C1 segment of cervical spinal cord (tissue), 14 donors: ENCODE results near the gene ATL2.
"Not testable (repeated sequence)": the region's sequence is repeated elsewhere in the genome, so short reads cannot be mapped to it uniquely, and the experiment has no call there.

ENCODE experiments used
- DNase-seq, 14 donors: peaks; one replicate each; lab custom pipeline; 2025; lab: John Stamatoyannopoulos, UW

ATL2 gene

DNA sequence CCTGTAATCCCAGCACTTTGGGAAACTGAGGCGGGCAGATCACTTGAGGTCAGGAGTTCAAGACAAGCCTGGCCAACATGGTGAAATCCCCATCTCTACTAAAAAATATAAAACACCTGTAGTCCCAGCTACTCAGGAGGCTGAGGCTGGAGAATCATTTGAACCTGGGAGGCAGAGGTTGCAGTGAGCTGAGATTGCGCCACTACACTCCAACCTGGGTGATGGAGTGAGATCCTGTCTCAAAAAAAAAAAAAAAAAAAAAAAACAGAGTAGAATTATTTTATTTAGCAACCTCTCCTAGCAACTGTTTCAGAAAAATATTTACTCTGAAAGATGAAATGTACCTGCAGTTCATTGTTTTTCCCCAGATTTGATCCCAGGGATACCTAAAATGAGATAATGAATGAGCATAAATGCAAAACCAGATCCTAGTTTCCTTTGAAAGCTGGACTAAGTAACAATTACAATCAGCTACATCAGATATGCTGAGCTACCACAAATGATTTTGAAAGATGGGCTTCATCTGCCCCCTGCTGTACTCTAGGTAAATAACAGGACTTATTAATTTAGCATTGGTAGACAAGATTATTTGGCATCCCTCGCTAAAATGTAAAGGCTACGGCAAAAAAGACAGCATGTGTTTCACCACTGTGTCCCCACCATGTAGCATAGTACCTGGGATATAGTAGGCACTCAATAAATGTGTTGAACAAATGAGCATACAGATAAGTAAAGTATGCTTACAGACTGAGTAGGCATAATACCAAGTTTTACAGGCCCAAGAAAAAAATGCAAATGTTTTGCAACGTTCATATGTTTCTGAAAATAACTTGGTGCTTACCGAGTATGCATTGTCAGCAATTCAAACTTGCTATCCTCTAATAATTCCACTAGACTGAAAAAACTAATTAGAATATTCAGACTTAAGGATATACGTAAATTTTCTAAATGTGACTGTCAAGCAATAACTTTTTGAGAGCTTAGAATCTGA lies 102.5 kb downstream of the ATL2 start:
- DNase-seq, result peak in 1 of 14 donors; percentile 3

DNA sequence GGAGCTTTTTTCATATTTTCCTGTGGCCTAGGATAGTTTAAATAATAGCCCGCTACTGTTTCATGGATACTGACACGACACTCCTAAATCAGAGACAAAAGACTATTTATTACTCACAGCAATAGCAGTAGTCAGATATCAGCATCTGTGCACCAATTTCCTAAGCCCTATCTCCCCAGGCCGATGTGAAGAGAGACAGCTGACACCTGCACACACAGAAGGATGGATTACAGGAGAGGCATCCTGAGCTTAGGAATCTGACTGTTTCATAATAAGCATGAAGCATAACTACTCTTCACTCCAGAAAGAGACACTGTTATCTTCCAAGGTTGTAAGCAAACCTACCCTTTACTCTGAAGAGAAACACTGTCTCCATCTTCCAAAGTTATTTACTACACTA lies 105.4 kb downstream of the ATL2 start:
- no peak for DNase-seq

DNA sequence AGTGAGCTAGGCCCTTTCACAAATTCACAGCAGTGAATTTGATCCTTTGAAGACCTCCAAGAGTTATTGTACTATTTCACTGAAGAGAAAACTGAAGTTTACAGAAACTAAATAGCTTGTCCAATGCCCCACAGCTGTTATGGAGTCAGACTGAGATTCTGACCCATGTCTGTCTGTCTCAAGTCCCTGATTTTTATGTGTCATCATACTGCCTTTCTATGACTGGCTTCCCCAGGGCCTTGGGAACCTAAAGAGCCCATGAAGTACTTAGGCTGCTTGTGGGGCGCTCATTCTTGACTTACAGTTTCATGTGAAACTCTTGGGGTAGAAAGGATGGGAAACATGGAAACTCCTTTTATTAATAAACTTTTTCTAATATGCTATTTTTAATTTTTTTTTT lies 107.7 kb downstream of the ATL2 start:
- DNase-seq, result no peak

DNA sequence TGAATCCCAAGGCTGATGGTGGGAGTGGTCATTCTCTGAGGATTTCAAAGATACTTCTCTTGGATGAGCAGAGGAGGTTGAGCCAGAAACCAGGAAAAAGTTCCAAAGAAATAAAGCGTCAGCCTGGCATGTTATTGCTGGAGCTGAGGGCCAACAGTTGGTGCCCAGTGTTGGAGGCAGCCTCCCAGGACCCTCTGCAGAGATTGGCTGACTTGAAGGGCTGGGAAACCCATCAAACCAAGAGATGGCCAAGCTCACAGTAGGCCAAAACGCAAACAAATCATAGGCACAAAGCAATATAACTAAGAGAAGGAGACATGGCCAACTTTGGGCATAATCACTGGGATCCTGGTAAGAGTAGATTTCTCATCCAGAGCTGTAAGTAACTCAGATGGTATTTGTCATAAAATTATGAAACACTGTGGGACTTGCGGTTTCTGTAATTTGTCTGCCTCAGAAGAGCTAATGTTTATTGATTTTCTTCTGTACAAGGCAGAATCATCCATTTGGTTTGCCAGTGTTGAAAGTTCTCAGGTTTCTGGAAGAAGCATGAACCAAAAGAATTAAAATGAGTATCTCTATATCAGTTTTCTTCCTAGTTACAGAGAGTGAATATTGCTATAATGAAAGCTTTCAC lies 108.3 kb downstream of the ATL2 start:
- no peak for DNase-seq

DNA sequence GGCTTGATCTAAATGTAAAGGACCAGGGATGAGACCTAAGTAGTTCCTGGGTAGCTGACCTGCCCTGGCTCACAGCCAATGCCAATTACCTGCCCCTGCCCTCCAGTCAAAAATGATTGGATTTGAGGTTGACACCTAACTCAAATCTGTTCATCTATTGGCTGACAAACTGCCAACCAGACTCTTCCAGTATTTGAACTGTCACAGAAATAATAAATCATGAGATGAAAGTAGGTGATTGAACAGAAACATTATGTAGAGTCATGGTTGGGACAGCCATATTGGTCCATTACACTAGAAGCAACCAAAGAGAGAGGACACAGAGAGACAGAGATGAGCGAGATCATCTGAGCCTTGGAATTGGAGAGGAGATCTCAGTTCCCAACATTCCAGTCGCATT lies 109.1 kb downstream of the ATL2 start:
- DNase-seq, result no peak

DNA sequence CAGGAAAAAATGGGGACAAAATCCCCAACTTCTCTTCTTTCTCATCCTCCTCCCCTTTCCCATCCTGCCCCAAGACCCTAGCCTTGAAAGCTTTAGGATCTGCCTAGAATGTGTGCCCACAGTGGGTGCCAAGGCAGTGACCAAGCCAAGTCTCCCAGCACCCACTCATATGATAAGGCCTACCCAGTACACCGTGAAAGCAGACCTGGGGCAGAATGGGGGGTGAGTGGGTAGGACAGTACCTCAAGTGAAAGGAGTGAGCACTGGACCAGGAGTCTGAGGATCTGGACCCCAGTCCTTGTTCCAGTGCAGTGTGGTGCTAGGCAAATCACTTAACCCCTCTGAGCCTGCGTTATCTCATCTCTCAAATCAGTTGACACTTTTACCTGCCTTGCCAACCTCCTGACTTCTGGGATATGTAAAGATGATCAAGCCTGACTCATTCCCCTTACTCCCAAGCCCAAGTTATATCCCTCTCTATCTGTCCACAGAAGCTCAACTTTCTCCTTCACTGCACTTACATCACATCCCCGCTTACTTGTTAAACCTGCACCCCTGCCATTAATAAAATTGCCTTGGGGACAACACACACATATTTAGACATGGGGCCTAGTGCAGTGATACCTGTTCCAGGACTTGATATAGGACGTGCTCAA lies 109.7 kb downstream of the ATL2 start:
- no peak for DNase-seq

DNA sequence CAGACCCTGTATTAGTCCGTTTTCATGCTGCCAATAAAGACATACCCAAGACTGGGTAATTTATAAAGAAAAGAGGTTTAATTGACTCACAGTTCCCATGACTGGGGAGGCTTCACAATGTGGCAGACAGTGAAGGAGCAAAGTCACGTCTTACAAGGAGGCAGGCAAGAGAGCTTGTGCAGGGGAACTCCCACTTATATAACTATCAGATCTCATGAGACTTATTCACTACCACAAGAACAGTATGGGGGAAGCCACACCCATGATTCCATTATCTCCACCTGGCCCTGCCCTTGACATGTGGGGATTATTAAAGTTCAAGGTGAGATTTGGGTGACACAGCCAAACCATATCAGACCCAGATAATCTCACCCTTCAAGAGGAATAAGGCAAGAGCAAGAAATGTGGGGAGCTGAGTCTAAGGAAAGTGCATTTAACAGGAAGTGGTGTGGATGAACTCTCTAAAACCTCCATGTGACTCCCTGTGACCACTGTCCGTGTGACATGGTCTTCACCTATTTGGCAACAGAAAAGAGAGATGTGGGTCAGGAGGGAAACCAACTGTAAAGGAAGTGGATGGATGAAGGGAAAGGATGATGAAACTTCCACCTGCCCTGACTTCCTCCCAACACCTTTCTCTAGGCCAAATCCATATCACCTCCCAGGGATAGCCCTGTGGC lies 110.6 kb downstream of the ATL2 start:
- no peak for DNase-seq

DNA sequence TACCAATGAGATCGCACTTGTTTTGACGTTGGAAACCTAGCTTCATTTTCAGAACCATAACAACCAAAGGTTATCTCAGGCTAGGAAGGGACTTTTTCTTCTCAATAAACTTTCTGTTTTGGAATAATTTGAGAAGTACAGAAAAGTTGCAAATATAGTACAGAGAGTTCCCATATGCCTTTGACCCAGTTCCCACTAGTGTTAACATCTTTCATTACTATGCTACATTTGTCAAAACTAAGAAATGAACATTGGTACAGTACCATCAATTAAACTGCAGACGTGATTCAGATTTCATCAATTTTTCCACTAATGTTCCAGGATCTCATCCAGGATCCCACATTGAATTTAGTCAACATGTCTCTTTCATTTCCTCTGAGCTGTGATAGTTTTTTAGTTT lies 111.6 kb downstream of the ATL2 start:
- no peak for DNase-seq

DNA sequence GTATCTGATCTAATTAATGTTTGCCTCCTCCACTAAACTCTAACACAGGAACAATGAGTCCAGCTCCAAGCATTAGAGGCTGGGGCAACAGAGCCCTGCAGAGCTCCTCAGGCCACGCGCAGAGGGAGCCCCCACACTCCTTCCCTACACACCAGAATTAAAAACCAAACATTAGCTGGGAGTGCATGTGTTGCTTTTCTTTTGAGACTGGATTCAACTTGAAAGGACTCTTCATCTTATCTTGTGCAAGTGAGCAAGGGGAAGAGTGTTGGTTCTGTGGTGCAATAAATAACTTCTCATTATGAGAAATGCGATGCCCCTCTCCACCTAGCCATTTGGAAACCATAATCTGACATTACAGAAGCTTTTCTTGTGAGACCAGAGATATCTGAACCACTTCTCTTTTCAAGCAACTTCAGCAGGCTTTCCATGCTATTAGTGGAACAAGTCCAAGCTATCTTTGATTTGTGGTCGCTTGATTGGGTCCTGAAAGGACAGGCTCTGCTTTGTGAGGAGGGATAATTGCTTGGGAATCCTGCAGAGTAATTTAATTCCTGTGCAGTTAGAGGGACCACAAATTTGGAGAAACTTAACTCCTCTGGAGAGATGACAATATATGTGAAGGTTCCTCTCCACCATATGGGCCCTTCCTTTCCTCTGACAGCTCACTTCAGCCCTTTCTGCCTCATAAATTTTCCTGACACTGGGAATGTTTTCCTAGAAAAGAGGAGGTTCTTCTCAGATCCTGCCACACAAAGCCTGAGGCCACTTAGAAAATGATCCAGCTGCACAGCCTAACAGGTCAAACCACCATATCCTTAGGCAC lies 112.5 kb downstream of the ATL2 start:
- no peak for DNase-seq

DNA sequence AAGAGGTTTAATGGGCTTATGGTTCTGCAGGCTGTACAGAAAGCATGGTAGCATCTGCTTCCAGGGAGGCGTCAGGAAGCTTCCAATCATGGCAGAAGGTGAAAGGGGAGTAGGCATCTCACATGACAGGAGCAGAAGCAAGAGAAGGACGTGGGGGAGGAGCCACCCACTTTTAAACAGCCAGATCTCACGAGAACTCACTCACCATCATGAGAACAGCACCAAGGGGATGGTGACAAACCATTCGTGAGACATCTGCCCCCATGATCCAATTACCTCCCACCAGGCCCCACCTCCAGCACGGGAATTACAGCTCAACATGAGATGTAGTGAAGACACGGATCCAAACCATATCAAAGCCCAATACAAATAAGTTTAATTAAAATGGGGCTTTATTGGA lies 113.8 kb downstream of the ATL2 start:
- no peak for DNase-seq

DNA sequence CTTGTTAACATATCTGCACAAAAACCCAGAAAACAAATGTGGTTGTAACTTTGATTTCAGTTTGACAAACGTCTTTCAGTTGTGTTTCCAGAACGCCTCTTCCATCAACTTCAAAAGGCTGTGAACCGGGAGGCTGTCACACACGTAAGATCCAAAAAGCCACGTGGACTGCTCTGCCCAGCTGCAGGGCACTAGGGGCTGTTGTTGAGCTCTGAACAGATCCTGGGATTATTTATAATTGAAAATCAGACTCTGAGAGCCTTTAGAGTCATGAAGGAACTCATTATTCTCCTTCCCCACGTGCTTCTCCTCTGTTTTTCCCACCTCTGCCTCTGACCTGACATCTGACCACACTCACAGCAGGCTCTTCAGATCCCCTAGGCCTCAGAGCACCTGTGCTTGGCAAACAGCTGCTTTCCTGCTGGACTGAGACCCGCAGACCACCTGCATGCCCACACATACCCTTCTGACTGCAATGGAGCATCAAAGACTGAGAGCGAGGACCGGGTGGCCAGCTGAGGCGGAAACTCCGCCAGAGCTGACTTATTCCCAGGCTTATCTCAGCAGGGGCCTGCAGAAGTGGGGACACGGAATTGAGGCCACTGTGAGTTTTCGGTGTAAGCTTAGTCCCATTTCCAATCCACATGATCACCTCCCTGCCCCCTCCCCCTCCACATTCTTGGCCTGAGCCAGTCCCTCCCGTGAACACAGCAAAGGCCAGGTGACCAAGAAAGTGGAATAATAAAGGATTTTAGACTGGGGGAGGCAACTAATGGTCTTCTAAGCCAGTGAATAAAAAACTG lies 114.8 kb downstream of the ATL2 start:
- DNase-seq, result no peak

DNA sequence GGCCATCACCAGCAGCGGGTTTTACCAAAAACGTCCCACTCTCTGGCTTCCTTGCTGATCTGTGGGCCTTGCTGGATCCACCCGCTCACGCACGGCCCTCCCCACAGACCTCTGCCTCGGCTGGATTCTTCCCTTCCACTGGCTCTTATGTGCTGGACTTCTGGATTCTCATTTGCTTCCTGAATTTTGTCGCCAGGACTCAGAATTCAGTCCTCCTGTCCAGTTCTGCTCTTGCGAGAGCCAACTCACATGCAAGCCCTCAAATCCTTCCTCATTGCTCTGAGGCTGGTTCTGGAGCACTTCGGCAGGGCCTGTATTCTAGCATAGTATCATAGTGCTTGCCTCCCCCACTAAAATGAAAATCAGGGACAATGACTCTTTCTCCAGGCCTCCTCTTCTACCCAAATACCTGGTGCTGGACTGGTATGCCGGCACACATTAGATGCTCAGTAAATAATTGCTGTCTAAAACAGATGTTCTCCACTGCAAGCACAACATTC lies 115.5 kb downstream of the ATL2 start:
- no peak for DNase-seq

DNA sequence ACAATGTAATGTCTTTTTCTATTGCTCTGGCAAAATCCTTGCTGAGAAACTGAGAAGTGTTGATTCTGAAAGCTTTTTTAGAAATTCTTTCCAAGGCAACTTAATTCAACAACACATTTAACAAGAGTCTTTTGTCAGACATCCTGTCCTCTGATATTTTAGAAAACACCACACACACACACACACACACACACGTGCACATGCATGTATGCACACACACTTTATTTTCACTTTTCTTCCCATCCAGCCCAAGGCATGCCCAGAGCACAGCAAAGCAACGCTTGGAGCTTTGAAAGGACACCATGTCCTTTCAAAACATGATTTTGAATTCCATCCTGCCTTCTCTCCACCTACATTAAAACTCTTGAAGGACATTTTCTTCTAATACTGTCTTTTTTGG lies 116.1 kb downstream of the ATL2 start:
- no peak for DNase-seq

DNA sequence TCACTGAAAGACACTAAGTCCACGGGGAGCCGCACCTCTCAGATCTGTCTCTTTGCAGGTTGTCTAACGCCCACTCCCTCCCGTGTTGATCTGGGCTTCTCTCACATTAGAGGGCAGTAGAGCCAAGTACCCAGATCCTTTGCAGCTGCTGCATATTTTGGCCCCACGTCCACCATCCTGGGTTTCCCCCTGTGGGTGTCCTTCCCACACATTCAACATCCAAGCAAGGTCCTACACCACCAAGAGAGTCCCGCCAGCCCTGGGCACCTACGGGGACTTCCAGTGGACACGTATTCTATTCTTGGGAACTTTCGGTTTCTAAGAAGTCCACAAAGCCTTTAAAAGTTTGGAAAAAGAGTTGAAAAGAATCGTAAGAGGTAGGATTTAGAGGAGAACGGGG lies 116.6 kb downstream of the ATL2 start:
- DNase-seq, result no peak

DNA sequence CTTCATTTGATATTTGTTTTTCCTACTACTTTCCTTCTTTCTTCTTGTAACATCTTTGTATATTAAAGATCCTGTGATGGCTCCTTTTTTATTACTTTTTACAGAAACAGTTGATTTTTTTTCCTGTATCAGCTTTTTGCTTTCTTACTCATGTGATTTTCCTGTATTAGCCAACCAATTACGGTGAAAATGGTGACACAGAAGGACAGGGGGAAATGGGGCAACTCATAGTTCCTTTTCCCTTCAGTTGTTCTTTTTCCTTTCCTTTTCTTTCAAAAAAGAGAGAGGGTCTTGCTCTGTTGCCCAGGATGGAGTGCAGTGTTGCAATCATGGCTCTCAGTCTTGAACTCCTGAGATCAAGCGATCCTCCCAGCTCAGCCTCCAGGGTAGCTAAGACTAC lies 117.8 kb downstream of the ATL2 start:
- no peak for DNase-seq

DNA sequence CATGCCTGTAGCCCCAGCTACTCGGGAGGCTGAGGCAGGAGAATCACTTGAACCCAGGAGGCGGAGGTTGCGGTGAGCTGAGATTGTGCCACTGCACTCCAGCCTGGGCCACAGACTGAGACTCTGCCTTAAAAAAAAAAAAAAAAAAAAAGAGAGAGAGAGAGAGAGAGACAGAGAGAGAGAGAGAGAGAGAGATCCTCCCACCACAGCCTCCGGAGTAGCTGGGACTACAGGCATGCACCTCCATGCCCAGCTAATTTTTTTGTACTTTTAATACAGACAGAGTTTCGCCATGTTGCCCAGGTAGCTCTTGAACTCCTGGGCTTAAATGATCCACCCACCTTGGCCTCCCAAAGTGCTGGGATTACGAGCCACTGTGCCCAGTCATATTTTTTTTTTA lies 119.4 kb downstream of the ATL2 start:
- DNase-seq, result not testable (repeated sequence)

DNA sequence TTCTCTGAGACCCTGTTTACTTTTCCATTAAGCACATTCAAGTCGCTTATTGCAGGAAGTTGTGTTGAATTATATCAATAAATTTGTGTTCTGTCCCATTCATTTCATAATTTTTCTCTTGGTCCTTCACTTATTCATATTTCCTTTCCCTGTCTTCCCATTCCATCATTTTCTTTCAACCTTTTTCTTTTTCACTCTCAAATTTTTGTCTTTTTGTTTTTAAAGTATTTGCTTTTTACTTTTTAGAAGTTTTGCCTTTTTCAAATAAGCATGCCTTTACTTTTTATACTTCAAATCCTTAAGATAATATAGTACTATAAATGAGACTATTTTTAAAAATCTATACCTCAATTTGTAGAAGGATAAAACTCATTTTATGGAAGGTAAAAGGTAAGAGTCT lies 120.5 kb downstream of the ATL2 start:
- DNase-seq, result no peak

DNA sequence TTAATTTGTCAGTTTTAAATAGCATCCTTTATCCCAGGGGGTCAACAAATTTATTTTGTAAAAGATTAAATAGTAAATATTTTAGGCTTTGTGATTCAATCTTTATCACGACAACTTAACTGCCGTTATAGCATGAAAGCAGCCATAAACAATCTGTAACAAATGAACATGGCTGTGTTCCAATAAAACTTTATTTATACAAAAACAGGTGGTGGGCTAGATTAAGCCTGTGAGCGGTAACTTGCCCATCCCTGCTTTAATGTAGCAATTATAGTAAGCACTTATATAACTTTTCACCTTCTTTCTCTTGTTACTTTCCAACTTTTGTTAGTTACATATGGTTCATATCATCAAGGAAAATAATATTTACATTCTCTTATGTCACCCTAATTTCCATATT lies 121.9 kb downstream of the ATL2 start:
- DNase-seq, result no peak

DNA sequence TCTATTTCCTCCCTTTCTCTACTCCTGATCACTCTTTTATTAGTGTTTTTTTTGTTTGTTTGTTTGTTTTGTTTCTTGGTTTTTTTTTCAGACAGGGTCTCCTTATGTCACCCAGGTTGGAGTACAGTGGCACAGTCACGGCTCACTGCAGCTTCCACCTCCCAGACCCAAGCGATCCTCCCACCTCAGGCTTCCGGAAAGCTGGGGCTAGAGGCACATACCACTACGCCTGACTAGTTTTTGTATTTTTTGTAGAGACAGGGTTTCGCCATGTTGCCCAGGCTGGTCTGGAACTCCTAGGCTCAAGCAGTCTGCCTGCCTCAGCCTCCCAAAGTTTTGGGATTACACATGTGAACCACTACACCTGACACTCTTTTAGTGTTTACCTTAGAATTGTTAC lies 122.3 kb downstream of the ATL2 start:
- DNase-seq, result no peak

DNA sequence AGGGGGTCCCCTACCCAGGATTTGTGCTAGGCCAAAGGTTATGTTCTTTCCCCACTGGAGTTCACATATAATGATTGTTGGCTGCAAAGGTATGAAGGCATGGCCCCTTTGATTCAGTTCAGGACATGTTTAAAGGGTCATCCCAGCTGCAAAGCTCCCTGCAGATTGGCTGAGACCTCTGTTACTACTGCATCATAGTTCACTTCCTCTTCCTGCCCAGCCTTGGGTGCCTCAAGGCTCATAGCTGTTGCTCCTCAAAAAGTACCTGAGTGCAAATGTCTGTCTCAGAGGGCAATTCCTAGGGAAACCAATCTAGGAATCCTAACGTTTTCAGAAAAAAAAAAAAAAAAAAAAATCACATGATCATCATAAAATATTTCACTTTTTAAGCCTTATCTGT lies 125.1 kb downstream of the ATL2 start:
- no peak for DNase-seq
